Left hindlimb (tissue), 1 donor: ENCODE results near the gene MYO7A.

Experiments
- DNase-seq: peaks from one replicate; pipeline ENCODE4 v3.0.0-alpha.2; 2018

The MYO7A gene

GRCh38 chr11:77127920-77128691, at the start of gene MYO7A:
Gene MYO7A (plus strand): TSS chr11:77128246. CDS start chr11:77130635, 2,389 bp downstream.
- peak; percentile 70 for DNase-seq

GRCh38 chr11:77079666-77080065, 48.4 kb upstream of the MYO7A start:
- DNase-seq: no peak

GRCh38 chr11:77080643-77081210, 47.3 kb upstream of the MYO7A start:
- DNase-seq: peak; percentile 14

- DNase-seq: peak; percentile 7
Observed at GRCh38 chr11:77081381-77081851, 46.6 kb upstream of the MYO7A start.

- peak; percentile 23 for DNase-seq
Observed at GRCh38 chr11:77081976-77082836, 45.8 kb upstream of the MYO7A start.

- DNase-seq: peak; percentile 47
Observed at GRCh38 chr11:77082838-77083565, 45.0 kb upstream of the MYO7A start.

- DNase-seq: peak; percentile 16
Observed at GRCh38 chr11:77083566-77084245, 44.3 kb upstream of the MYO7A start.

- DNase-seq: peak; percentile 23
Observed at GRCh38 chr11:77084581-77085191, 43.4 kb upstream of the MYO7A start.

GRCh38 chr11:77085652-77086051, 42.4 kb upstream of the MYO7A start:
- peak; percentile 6 for DNase-seq

GRCh38 chr11:77086521-77087472, 41.2 kb upstream of the MYO7A start:
- peak; percentile 17 for DNase-seq

- DNase-seq: no peak
Observed at GRCh38 chr11:77087723-77088225, 40.3 kb upstream of the MYO7A start.

- DNase-seq: no peak
Observed at GRCh38 chr11:77088236-77089003, 39.6 kb upstream of the MYO7A start.

GRCh38 chr11:77089004-77089545, 39.0 kb upstream of the MYO7A start:
- DNase-seq: no peak

- DNase-seq: no peak
Observed at GRCh38 chr11:77090046-77090372, 38.0 kb upstream of the MYO7A start.

GRCh38 chr11:77090373-77091111, 37.5 kb upstream of the MYO7A start:
- DNase-seq: no peak

GRCh38 chr11:77091146-77091940, 36.7 kb upstream of the MYO7A start:
- peak; percentile 74 for DNase-seq

- DNase-seq: no peak
Observed at GRCh38 chr11:77092382-77092781, 35.7 kb upstream of the MYO7A start.
